Prostate gland (tissue), 2 donors: ENCODE results near the gene TRPM4. TPM values are rescaled to one million over a fixed set of nuclear protein-coding genes. Genes with fewer than 3 reads are reported as not detected.

Source experiments
- DNase-seq: peaks from one replicate; pipeline ENCODE4 v3.0.0-alpha.2; 2019; ENCODE audit warnings: low spot score
- H3K27ac ChIP-seq, 2 donors: fragments of 200-600 bp; sonication (generic); 2 replicates each; pipeline ENCODE4 v1.5.1; 2017 to 2019
- H3K27me3 ChIP-seq: fragments of 200-600 bp; sonication (generic); replicated peaks from 2 replicates; pipeline ENCODE4 v1.5.1; 2019; ENCODE audit not compliant: insufficient read depth
- H3K36me3 ChIP-seq, 2 donors: fragments of 200-600 bp; sonication (generic); 1 replicate in 1 of 2; 2 replicates in 1 of 2; pipeline versions ENCODE4 v1.5.1 to v1.8.1; 2017 to 2019
- H3K4me1 ChIP-seq: fragments of 200-600 bp; sonication (generic); replicated peaks from 2 replicates; pipeline ENCODE4 v1.5.1; 2019
- H3K4me3 ChIP-seq, 2 donors: fragments of 200-600 bp; sonication (generic); 2 replicates each; pipeline ENCODE4 v1.5.1; 2017 to 2019
- H3K9me3 ChIP-seq: fragments of 200-600 bp; sonication (generic); 2 replicates; pipeline ENCODE4 v1.5.1; 2017
- POLR2A ChIP-seq: fragments of 450-650 bp; IDR thresholded peaks from one replicate; pipeline ENCODE4 v1.6.1; 2016; ENCODE audit warnings: antibody characterized with exemption, mild to moderate bottlenecking
- POLR2AphosphoS5 ChIP-seq: sonication (generic); formaldehyde crosslinking; IDR thresholded peaks from one replicate; pipeline ENCODE4 v1.6.1; 2017; ENCODE audit warnings: antibody characterized with exemption
- WGBS: methylation state at CpG from one replicate; pipeline ENCODE4 v1.1.5; 2018; 5-methylcytosine and 5-hydroxymethylcytosine counted together
- intact Hi-C: fragments of 100-400 bp; cut with DNase I; formaldehyde crosslinking; loops from one replicate; pipeline ENCODE4 v1.14.2; 2022
- total RNA-seq, 2 donors: library from RNA; depleted of rRNA; stranded (reverse); fragments of >200 nt; gene quantifications; one replicate each; pipeline ENCODE4 v1.1.0, GENCODE V29; 2016
- TF ChIP-seq, protein P1 (sequence below), 4 experiments: fragments of 200-600 bp in 2 of 4; fragments of 450-650 bp in 2 of 4; sonication (generic) in 2 of 4; IDR thresholded peaks; 1 replicate in 3 of 4; 2 replicates in 1 of 4; pipeline ENCODE4 v1.5.1; 2016 to 2019; ENCODE audit warnings: antibody characterized with exemption in 4 of 4, mild to moderate bottlenecking in 2 of 4, moderate library complexity in 2 of 4

TRPM4 gene
- total RNA-seq, 2 donors from 2014 or later, result 99.0 to 126 TPM

DNA sequence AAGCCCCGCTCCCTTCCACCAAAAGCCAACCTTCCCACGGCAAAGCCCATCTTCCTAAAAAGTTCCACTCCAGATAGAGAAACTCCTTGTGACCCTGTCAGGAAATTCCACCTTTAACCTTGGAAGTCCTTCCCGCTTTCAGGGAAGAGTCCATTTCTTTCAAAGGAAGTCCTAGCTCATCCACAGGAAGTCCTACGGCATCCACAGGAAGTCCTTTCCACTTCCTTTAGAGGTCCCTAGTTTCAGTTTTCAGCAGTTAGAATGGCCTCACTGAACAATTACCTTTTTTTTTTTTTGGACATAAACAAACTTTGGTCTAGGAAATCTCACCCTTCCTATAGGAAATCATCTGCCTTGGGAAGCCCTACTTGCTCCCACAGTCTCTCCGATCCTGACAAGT lies 31.7 kb downstream of the TRPM4 start:
- TF ChIP-seq, protein P1, sequence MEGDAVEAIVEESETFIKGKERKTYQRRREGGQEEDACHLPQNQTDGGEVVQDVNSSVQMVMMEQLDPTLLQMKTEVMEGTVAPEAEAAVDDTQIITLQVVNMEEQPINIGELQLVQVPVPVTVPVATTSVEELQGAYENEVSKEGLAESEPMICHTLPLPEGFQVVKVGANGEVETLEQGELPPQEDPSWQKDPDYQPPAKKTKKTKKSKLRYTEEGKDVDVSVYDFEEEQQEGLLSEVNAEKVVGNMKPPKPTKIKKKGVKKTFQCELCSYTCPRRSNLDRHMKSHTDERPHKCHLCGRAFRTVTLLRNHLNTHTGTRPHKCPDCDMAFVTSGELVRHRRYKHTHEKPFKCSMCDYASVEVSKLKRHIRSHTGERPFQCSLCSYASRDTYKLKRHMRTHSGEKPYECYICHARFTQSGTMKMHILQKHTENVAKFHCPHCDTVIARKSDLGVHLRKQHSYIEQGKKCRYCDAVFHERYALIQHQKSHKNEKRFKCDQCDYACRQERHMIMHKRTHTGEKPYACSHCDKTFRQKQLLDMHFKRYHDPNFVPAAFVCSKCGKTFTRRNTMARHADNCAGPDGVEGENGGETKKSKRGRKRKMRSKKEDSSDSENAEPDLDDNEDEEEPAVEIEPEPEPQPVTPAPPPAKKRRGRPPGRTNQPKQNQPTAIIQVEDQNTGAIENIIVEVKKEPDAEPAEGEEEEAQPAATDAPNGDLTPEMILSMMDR (IDR thresholded peaks at IDR 0.05), result no peak
- TF ChIP-seq POLR2A, result no peak
- no peak for TF ChIP-seq POLR2AphosphoS5
- Histone ChIP-seq H3K9me3 (no peaks in the 10 kb centered on the region), H3K27me3 (no peaks in the 10 kb centered on the region), H3K36me3 (peaks cover 0 to 3% of the 10 kb centered on the region in 2 donors), H3K27ac (no peak overlapping the region), H3K4me3 (no peak overlapping the region), H3K4me1 (no peaks in the 10 kb centered on the region)
- no peak for DNase-seq
- intact Hi-C loops, result no loop called here
- 85% methylated on average over 5 of the region's 5 CpGs for WGBS

DNA sequence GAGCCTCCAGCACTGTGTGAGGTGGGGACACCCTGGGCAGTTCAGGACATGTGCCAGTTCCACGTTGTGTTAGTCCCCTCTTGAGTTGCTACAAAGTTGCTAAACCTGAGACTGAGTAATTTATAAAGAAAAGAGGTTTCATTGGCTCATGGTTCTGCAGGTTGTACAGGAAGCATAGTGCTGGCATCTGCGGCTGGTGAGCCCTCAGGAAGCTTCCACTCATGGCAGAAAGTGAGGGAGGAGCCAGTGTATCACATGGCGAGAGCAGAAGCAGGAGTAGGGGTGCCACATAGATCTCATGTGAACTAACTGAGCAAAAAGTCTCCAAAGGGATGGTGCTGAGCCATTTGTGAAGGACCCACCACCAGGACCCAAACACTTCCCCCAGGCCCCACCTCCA lies 33.2 kb downstream of the TRPM4 start:
- no peaks in the 10 kb centered on the region for H3K4me1 ChIP-seq
- H3K4me3 ChIP-seq, result no peak overlapping the region
- no peak overlapping the region for H3K27ac ChIP-seq
- intact Hi-C loops, result no loop called here
- TF ChIP-seq POLR2AphosphoS5, result no peak
- no peak for TF ChIP-seq POLR2A
- TF ChIP-seq, protein P1 (IDR thresholded peaks at IDR 0.05), result no peak
- peaks cover 0 to 3% of the 10 kb centered on the region in 2 donors for H3K36me3 ChIP-seq
- no peak for DNase-seq
- WGBS, result 93% methylated on average over 3 of the region's 3 CpGs
- H3K9me3 ChIP-seq, result no peaks in the 10 kb centered on the region
- no peaks in the 10 kb centered on the region for H3K27me3 ChIP-seq

- WGBS, result 98% methylated on average over 6 of the region's 6 CpGs
- DNase-seq, result no peak
- H3K27ac ChIP-seq, result no peak overlapping the region
- H3K27me3 ChIP-seq, result no peaks in the 10 kb centered on the region
- TF ChIP-seq POLR2AphosphoS5 (no peak), POLR2A (no peak)
- TF ChIP-seq, protein P1 (IDR thresholded peaks at IDR 0.05), result no peak
- H3K4me3 ChIP-seq, result no peak overlapping the region
- intact Hi-C loops, result no loop called here
- H3K36me3 ChIP-seq, result peaks cover 0 to 3% of the 10 kb centered on the region in 2 donors
- peaks cover 4% of the 10 kb centered on the region for H3K4me1 ChIP-seq
- H3K9me3 ChIP-seq, result no peaks in the 10 kb centered on the region
Measured at GRCh38 chr19:49193822-49194394, 36.3 kb downstream of the TRPM4 start.

GRCh38 chr19:49194408-49194807 lies 36.8 kb downstream of the TRPM4 start:
- intact Hi-C loops, result no loop called here
- TF ChIP-seq POLR2AphosphoS5 (no peak), POLR2A (no peak)
- TF ChIP-seq, protein P1 (IDR thresholded peaks at IDR 0.05), result no peak
- Histone ChIP-seq H3K4me1 (peaks cover 4% of the 10 kb centered on the region), H3K9me3 (no peaks in the 10 kb centered on the region), H3K36me3 (peaks cover 0 to 3% of the 10 kb centered on the region in 2 donors), H3K27me3 (no peaks in the 10 kb centered on the region), H3K4me3 (no peak overlapping the region), H3K27ac (no peak overlapping the region)
- DNase-seq, result no peak
- WGBS, result 88% methylated on average over 4 of the region's 4 CpGs
